ENCODE results near the gene CREB3. TPM values are rescaled to one million over a fixed set of nuclear protein-coding genes. Genes with fewer than 3 reads are reported as not detected.
A peak's percentile ranks its signal among the peaks of the same experiment; 100 is the strongest.

The CREB3 gene
- polyA plus RNA-seq, 4 donors = 38.0 to 44.0 (median 39.0) TPM

DNA sequence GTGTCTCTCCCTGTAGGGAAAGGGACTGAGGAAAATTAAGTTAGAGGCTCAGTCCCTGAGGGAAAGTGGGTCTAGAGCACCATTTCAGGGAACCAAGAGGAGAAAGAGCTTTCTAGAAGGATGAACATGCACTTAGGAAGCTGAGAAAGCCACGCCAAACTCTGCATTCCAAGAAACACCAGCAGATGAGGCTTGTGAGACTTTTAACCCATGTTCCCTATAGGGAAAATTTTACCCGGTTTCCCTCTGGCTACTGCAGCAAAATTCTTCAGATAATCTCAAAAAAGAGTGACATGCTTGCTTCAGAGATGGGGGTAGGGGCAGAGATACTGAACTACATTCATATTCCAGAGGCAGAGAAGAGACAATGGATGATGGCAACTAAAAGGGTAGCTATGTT lies 9.0 kb upstream of the CREB3 start:
- DNase-seq (ENCODE audit: low read depth in 4 of 4, low spot score in 2 of 4) = no peak

DNA sequence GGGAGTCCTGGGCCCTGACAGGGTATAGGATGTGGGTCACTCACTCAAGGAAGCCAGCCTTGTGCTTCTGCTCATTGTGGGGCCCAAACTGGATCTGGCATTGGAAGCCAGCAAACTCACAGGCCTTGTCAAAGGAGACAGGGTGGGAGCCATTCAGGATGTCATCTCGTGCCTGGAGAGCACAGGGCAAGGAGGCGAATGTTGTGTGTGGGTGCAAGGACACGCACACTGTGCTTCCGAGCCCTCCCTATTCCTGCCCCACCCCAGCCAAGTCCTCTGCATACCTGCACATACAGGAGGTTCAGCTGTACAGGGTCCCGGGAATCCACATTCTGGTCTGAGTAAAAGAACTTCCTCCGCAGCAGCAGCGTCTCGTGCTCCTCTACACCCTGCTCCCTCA lies 8.6 kb upstream of the CREB3 start:
- DNase-seq (ENCODE audit: low read depth in 4 of 4, low spot score in 2 of 4) = no peak

DNA sequence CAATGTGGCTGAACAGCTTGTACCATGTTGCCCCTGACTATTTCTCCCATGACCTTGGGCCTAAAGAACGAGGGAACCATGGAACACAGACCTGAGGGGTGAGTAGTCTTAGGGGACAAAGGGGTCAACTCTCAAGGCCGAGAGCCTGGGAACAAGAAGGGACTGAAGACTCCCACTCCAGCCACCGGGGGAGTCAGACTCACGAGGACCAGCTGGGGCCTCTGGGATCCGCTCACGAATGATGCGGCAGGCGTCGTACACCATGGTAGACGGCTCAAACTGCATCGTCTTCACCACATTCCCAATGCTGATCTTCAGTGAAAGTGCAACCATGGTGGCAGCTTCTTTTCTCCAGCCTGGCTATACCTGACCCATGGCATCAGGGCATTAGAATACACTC lies 7.1 kb upstream of the CREB3 start:
- DNase-seq (ENCODE audit: low read depth in 4 of 4, low spot score in 2 of 4) = no peak

DNA sequence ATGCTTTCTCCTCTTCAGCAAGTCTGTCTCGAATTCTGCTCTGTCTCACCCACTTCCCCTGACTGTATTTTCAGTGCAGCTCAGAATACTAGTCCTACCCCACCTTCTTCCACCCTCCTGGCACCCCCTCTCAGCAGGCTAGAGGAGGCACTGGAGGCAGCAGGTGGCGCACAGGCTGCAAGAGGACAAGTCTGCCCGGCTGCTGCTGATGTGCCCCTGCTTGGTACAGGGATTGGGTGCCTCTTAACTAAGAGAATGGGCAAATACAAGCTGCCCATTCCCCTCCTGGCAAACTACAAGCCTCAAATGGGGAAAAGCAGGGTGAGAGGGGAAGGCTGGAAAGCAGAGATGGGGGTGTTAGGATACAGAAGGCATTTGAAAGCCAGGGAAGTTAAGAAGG lies 5.5 kb upstream of the CREB3 start:
- no peak for DNase-seq (ENCODE audit: low read depth in 4 of 4, low spot score in 2 of 4)

DNA sequence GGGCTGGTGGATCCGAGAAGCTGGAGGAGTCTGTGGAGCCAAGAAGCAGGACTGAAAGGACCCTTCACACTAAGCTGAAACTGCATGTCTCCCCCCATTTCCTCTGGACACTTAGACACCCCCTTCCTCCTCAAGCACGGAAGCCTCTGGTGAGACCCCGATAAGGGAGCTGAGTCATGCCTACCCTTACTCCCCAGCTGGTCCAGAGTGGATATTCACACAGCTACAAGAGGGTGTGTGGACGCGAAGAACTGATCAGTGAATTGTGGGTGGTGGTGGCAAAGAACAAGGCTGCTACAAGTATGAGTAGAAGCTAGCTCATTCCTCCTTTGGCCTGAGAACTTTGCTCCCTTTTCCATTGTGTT lies 4.8 kb upstream of the CREB3 start:
- no peak for DNase-seq (ENCODE audit: low read depth in 4 of 4, low spot score in 2 of 4)

DNA sequence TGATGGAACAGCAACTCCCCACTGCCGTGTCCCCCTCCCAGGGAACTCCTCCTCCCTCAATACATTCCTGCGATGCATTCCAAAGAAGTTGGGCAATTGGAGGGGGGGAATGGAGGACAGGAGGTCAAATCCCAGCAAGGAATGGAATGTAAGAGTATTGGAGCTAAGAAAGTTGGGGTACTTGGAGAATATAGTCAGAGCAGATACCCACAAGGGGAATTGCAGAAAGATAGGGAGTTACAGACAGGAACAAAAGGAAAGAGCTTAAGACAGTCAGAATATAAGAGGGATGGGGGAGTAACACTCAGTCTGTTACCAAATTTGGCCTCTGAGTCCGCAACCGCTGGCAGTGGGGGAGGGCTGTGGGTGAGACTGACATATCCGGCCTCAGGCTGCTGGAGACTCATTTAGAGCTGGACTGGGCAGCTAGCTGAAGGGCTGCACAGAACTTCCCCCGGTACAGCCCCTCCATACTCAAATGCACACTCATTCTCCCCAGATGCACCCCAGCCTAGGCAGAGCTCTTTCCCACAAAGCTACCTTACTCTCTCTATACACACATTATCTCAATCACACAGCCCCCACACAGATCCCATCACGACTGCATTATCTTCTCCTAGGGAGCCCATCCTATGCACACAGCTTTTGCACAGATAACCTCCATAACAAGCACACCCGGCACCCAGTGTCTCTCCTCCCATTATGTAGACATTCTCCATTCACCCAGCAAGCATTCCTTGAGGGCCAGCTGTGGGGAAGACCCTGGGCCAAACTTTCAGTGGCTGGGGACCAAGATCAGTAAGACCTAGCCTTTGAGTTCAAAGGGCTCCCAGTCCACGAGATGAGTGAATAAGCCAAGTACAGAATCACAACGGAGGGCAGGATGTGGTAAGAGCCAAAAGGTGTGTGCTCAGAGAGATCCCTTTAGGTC lies 4.2 kb upstream of the CREB3 start:
- DNase-seq (ENCODE audit: low read depth in 4 of 4, low spot score in 2 of 4) = peak in 1 of 4 donors; percentile 60

DNA sequence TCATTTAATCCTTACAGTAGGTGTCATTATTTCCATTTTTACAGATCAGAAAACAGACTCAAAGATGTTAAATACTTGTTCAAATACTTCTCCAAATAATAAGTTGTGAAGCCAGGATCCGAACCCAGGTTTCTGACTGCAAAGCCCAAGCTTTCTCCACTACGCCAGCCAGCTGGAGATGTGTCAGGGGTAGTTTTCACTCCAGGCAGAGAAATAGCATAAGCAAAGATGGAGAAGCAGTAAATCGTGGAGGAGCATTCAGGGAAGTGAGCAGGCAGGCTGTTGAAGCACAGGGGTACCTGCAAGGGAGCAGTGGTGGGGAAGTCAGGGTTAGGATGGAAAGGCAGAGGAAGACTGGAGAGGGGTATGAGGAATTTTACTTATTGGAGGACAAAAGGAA lies 3.4 kb upstream of the CREB3 start:
- DNase-seq (ENCODE audit: low read depth in 4 of 4, low spot score in 2 of 4) = no peak

DNA sequence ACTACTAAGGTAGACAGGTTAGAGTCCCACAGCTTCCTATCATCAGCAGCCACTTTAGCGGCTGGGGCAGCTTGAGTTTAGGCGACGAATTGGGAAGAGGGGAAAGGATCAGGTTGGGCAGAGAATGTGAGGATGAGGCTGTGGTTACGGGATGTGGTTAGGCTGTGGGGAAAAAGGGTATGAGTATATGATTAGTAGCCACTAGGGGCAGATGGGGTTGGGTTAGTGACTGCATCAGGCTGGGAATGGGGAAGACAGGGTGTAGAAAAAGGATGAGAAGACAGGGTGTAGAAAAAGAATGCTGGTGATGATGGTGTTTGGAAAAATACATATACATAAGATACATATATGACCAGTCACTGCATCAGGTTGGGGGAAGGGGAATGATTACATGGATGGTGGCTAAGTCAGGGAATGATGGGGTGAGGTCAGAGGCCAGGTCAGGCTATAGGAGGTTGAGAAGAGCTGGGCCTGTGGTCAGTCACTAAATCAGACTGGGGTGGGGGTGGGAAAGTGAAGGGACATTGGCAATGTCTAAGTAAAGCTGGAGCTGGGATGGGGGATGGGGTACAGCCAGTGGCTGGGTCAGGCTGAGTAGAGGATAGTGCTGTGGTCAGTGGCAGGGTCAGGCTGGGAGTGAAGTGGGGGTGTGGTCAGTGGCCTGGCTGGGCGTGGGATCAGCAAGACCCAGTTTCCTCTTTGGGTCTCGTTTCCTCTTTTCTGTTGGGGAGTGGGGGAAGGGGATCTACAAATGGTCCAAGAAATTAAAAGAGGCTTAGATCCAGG lies 2.6 kb upstream of the CREB3 start:
- DNase-seq (ENCODE audit: low read depth in 4 of 4, low spot score in 2 of 4) = no peak

DNA sequence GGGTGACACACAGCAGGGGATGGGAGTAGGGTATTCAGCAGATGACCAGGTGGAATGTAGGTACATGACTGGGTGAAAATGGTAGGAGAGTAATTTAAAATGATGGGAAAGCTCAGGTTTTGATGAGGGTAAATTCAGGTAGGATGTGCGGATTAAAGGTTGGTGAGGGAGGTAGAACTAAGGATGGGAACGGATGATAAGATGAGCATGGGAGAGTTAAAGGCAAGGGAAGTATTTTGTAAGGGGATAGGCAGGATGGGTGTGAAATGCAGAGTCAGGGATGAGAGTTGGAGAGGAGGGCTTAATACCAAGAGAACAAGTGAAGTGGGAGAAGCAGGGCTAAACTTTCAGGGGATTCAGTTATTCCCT lies 2.0 kb upstream of the CREB3 start:
- DNase-seq (ENCODE audit: low read depth in 4 of 4, low spot score in 2 of 4) = no peak

DNA sequence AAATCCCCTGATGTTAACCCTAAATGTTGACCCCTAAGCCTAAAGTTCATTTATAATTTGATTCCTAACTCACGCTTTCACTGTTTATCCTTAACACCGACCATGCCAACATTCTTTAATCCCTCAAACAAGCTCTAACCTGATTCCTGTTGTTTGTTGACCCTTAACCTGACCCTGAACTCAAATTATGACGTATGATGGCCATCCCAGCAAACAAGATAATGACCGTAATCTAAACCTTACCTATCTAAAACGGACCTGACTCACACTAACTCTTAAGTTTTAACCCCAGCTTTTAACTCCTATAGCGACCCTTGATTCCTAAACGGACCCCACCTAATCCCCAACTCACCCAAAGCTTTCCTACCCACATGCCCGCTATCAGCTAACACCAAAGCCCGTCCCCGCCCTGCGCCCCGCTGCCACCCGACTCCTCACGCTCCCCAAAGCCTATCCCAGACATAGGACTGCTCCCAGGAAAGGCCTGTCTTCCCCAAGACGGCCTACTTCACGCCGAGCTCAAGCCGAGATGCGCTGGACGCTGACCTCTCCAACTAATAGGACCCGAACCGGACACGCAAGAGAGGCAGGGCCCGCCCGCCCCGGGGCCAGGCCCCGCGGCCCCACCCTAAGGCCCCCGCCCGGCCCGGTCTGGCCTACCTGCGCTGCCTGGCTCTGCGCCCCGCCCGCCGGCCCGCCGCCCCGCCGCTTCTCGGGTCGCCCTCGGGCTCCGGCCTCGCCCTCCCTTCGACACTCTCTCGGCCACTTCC lies 866 bp upstream of the CREB3 start:
- DNase-seq (ENCODE audit: low read depth in 4 of 4, low spot score in 2 of 4) = no peak

DNA sequence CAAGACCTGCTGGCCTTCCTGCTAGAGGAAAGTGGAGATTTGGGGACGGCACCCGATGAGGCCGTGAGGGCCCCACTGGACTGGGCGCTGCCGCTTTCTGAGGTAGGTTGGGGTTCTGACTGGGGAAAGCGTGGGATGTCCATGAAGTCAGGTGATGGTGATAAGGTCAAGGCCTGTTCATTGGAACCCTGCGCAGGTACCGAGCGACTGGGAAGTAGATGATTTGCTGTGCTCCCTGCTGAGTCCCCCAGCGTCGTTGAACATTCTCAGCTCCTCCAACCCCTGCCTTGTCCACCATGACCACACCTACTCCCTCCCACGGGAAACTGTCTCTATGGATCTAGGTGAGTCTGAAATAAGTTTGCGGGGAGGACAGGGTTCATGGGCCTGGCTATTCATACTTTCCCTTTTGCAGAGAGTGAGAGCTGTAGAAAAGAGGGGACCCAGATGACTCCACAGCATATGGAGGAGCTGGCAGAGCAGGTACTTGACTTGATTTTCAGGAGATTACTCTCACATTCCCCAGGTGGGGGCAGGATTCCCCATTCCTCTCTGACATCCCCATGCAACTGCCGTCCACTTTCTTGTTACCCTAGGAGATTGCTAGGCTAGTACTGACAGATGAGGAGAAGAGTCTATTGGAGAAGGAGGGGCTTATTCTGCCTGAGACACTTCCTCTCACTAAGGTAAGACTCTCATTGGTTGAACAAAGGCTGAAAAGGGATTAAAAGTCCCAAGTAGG lies 505 bp downstream of the CREB3 start:
- no peak for DNase-seq (ENCODE audit: low read depth in 4 of 4, low spot score in 2 of 4)

DNA sequence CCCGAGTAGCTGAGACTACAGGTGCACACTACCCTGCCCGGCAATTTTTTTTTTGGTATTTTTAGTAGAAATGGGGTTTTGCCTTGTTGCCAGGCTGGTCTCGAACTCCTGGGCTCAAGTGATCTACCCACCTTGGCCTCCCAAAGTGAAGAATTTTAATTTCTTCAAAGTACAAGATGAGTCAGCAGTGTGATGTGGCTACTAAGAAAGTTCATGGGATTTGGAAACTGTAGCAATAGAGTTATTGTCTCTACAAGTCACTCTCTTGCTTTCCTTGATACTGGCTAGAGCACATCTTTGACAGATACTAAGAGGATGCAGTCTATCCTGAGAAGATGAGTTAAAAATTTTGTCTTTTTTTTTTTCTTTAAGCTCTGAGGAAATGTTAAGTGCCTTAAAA lies 1.6 kb downstream of the CREB3 start:
- no peak for DNase-seq (ENCODE audit: low read depth in 4 of 4, low spot score in 2 of 4)

DNA sequence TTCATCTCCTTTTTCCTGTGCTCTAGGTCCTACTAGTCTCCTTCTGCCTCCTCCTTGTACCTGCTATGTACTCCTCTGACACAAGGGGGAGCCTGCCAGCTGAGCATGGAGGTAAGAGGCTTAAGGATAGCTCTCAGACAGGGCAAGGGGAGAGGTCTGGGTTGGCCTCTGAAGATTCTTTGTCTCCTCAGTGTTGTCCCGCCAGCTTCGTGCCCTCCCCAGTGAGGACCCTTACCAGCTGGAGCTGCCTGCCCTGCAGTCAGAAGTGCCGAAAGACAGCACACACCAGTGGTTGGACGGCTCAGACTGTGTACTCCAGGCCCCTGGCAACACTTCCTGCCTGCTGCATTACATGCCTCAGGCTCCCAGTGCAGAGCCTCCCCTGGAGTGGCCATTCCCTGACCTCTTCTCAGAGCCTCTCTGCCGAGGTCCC lies 3.8 kb downstream of the CREB3 start:
- DNase-seq (ENCODE audit: low read depth in 4 of 4, low spot score in 2 of 4) = peak in 1 of 4 donors; percentile 44

DNA sequence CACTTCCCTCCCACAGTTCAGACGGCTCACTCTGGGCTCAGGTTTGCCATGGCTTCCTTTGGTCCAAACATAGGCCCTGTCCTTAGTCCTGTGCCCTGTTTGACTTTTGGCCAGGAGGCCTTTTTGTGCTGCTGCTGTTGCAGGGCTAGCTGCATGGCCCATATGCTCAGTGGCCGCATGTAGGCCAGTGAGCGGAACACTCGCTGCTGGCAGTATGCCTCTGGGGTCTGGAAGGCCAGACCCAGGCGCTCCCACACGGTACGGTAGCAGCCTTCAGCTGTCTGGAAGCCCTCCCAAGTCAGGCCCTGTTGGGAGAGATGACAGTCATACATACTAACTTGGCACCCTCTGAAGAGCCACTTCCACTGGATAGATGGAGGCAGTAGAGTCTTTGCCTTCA lies 4.7 kb downstream of the CREB3 start:
- DNase-seq (ENCODE audit: low read depth in 4 of 4, low spot score in 2 of 4) = no peak

DNA sequence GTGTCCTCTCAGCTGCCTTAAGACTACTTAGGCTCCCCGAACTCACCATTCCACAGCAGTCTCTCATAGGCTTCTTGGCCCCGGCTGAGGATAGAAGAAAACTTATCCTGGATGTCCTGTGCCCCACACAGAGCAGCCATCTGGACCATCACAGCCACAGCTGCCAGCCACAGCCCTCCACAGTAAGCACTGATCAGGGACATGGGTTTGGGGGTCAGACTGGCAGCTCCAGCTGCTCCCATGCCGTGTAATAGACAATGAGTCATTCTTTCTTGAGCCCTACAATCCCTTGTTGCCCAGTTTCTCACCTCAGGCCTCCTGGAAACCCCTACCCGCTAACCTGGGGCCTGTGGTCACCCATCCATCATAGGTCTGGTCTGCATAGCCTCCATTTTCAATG lies 5.7 kb downstream of the CREB3 start:
- DNase-seq (ENCODE audit: low read depth in 4 of 4, low spot score in 2 of 4) = no peak

DNA sequence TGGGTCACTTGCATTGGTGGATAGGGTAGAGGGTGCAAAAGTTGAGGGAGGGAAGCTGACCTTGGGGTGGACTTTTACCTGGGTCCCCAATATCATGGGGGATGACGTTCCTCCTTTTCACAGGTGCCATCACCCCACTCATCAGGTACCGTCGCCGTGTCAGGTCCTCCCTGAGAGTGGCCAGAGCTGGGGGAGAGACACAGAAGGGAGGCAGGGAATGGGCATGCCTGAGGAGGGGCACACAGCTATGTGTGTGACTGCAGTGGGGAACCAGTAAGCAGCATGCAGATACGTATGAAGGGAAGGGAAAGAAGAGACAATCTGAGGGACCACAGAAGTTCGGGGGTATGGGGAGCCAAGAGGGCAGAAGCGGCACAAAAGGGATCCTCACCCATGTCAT lies 6.5 kb downstream of the CREB3 start:
- no peak for DNase-seq (ENCODE audit: low read depth in 4 of 4, low spot score in 2 of 4)

DNA sequence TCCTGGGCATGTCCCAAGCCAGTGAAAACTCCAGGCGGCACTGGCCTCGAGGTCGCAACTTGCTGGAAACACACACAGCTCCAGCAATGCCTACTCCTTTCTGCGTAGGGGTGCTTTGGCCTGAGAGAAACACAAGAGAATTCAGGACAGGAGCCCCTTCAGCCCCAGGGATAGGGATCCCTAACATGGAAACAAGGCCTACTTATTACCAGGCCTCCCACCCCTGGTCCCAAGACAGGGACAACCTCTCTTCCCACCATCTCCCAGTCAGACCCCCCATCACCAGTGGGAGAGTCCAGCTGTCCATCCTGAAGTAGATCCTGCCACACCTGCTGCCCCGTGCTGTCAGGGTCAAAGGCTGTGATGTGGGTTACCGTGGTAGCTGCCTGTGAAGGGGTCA lies 7.8 kb downstream of the CREB3 start:
- no peak for DNase-seq (ENCODE audit: low read depth in 4 of 4, low spot score in 2 of 4)

DNA sequence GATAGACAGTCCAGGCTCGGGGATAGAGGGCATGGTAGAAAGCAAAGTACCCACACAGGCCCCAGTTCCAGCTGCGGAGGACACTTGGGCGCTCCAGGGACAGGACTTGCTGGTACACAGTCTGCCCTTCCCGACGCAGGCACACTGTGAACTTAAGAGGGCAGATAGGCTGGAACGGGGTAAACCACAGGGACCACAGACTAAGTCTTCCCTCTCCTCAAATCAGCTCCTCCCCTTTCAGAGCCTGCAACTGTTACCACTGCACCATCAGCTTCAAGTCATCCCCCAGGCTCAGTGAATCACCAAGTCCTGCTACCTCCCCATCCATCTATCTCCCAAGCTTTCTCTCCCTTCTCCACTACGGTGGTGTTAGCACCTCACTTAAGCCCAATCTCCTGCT lies 9.3 kb downstream of the CREB3 start:
- DNase-seq (ENCODE audit: low read depth in 4 of 4, low spot score in 2 of 4) = no peak

DNA sequence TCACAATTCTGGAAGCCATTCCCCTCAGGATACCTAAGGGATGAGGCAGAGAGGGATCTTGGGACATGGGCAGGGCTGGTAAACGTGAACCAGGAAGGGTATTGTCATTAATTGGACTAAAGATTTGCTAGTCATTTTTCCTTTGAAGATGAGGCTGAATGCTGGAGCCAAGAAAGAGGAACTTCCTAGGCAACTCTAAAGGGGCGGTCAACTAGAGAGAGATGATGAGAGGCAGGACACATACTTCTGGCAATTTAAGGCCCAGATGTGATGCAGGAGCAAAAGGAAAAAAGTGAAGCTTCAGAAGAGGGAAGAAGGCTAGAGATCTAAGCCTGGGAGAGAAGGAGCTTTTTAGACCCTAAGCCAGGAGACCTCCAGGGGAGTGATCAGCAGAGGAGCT lies 11.0 kb downstream of the CREB3 start:
- no peak for DNase-seq (ENCODE audit: low read depth in 4 of 4, low spot score in 2 of 4)

DNA sequence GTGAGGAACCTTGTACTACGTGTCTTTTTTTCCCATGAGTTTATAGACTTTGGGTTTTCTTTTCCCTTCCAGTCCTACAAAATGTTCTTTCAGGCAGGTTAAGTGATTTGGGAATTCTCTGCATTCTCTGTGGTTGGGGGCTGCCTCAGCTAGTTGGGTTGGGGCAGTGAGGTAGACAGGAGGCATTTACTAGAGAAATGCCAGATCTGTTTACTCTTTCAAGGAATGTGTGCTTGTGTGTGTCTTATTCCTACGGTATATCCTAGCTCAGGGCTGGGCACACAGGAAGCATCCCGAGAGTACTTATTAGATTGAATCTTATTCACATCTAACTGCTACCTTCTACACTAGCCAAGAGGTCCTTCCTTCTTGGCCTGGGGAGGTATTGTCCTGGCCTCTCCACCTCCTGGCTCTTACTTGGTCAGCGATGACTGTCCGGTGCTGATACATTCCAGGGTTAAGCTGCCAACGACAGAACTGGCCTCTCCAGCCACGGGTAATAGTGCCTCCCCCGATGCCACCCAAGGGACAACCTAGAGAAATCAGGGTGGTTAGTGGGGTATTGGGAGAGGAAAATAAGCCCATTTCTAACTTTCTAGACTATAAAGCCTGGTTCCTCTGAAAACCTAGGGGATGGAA lies 11.5 kb downstream of the CREB3 start:
- no peak for DNase-seq (ENCODE audit: low read depth in 4 of 4, low spot score in 2 of 4)

Data from left renal cortex interstitium (tissue), 4 donors.